Fibroblast of mammary gland (primary cell): ENCODE results near the gene TAS2R14.

Source experiments
- DNase-seq: peaks from one replicate; pipeline ENCODE4 v3.0.0-alpha.2; 2010; ENCODE audit warnings: low read depth
- H3K4me3 ChIP-seq: 2 replicates; pipeline ENCODE4 v1.5.1; 2011; ENCODE audit warnings: low read depth, mild to moderate bottlenecking, low read length, moderate library complexity; ENCODE audit not compliant: control insufficient read depth
- TF ChIP-seq, protein P1 (sequence below): conservative IDR thresholded peaks from 2 replicates; pipeline ENCODE4 v1.5.1; 2011; ENCODE audit warnings: low read depth, low read length, inconsistent platforms; ENCODE audit not compliant: control insufficient read depth, insufficient read depth

Gene TAS2R14

DNA sequence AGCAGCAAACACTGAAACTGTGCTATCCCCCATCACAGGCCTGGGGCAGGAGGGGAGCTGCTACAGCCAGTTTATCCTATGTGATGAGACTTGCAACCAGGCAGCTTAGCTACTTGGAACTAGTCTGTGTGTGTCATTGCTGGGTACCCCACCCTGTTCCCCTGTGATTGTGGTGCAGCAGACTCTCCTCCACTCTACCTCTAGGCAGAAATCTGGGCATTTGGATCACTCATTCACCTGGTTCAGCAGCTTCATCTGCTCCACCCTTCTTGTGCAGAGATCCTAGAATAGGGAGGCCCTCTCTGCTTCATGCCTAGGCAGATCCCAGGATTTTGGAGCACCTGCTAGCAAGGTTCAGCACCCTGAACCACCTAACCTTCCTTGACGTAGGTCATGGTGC is 38.5 kb downstream of the TAS2R14 start:
- TF ChIP-seq, protein P1, sequence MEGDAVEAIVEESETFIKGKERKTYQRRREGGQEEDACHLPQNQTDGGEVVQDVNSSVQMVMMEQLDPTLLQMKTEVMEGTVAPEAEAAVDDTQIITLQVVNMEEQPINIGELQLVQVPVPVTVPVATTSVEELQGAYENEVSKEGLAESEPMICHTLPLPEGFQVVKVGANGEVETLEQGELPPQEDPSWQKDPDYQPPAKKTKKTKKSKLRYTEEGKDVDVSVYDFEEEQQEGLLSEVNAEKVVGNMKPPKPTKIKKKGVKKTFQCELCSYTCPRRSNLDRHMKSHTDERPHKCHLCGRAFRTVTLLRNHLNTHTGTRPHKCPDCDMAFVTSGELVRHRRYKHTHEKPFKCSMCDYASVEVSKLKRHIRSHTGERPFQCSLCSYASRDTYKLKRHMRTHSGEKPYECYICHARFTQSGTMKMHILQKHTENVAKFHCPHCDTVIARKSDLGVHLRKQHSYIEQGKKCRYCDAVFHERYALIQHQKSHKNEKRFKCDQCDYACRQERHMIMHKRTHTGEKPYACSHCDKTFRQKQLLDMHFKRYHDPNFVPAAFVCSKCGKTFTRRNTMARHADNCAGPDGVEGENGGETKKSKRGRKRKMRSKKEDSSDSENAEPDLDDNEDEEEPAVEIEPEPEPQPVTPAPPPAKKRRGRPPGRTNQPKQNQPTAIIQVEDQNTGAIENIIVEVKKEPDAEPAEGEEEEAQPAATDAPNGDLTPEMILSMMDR, result no peak
- DNase-seq, result no peak
- no peak overlapping the region for H3K4me3 ChIP-seq

DNA sequence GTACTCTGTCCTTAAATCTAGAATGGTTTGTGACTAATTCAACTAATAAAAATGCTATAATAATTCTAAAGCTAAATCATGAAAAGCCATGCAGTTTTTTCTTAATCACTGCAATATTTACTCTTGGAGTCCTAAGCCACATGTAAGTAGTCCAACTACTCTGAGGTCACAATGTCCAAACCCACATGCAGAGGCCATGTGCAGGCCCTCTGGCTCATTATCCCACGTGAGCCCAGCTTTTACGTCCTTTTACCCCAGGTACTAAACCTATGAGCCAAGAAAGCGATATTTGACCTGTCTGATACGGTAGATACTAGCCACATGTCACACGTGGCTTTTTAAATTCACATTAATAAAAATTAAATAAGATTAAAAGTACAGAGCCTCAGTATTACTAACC is 42.2 kb downstream of the TAS2R14 start:
- no peak for DNase-seq
- TF ChIP-seq, protein P1, result no peak
- H3K4me3 ChIP-seq, result no peak overlapping the region

DNA sequence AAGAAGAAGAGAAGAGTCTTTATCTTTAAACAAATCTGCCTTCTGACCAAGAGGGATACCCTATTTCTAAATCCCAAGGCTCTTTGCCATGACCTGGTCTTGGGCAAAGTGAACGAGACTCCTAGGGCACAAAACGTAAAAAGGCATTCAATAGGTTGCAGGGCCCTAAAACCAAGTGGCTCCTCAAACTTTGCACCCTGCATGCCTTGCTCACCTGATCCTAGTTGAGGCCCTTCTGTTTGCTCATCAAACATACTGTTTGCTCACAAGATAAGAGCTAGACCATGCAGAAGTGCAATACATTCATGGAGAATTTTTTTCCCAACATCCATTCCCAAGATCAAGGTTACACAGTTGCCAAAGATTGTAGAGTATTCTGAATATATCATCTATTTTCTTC is 47.1 kb downstream of the TAS2R14 start:
- TF ChIP-seq, protein P1, result no peak
- DNase-seq, result no peak
- H3K4me3 ChIP-seq, result no peak overlapping the region

DNA sequence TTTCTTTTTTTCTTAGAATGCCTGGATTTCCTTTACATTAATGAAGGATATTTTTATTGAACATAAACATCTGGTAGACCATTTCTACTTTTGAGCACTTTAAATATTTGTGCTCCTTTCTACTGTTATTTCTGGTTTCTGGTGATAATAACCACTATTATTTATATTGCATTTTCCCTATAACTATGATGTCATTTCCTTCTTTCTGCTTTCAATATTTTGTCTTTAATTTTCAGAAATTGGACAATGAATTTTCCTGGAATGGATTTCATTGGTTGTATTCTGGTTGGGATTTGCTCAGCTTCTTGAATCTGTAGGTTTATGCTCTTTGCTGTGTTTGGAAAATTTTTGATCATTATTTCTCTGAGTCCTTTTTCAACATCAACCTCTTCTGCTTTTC is 49.8 kb downstream of the TAS2R14 start:
- DNase-seq, result no peak

More for the DNA sequence above, 49.8 kb downstream of the TAS2R14 start:
- TF ChIP-seq, protein P1, result no peak
- H3K4me3 ChIP-seq, result no peak overlapping the region
